Keratinocyte (primary cell): Measurements from ENCODE around the gene USH1C. TPM values are rescaled to one million over a fixed set of nuclear protein-coding genes. Genes with fewer than 3 reads are reported as not detected.

Experiments
- DNase-seq: peaks from one replicate; pipeline ENCODE4 v3.0.0-alpha.2; 2011; ENCODE audit warnings: low read depth, missing footprints, low spot score
- FAIRE-seq: peaks from 2 replicates; lab custom pipeline; 2011; peaks lifted over from hg19 to GRCh38; lab: Jason Lieb, UNC
- H2AFZ ChIP-seq: 2 replicates; pipeline ENCODE4 v1.6.0; 2012; ENCODE audit warnings: low read length, control low read depth, inconsistent platforms; ENCODE audit not compliant: control insufficient read depth
- H3K27ac ChIP-seq: 2 replicates; pipeline ENCODE4 v1.5.1; 2011; ENCODE audit warnings: low read length; ENCODE audit not compliant: control insufficient read depth, insufficient read depth
- H3K27me3 ChIP-seq: 3 replicates; pipeline ENCODE4 v1.6.0; 2011; ENCODE audit warnings: low read length; ENCODE audit not compliant: control insufficient read depth, insufficient read depth; ENCODE audit errors: extremely low read depth
- H3K36me3 ChIP-seq, 2 experiments: 2 replicates in 1 of 2; 3 replicates in 1 of 2; pipeline ENCODE4 v1.5.1; 2011; ENCODE audit warnings: low read length in 2 of 2, mild to moderate bottlenecking in 1 of 2; ENCODE audit not compliant: control insufficient read depth in 2 of 2, insufficient read depth in 2 of 2; ENCODE audit errors: extremely low read depth in 1 of 2
- H3K4me1 ChIP-seq: 3 replicates; pipeline ENCODE4 v1.5.1; 2011; ENCODE audit warnings: low read length; ENCODE audit not compliant: control insufficient read depth, insufficient read depth; ENCODE audit errors: extremely low read depth
- H3K4me2 ChIP-seq: 3 replicates; pipeline ENCODE4 v1.6.0; 2011; ENCODE audit warnings: low read depth, low read length; ENCODE audit not compliant: control insufficient read depth, insufficient read depth; ENCODE audit errors: extremely low read depth
- H3K4me3 ChIP-seq, 3 experiments: fragments of 200-600 bp in 1 of 3; sonication (generic) in 1 of 3; 2 replicates in 2 of 3; 3 replicates in 1 of 3; pipeline ENCODE4 v1.5.1; 2011 to 2016; ENCODE audit warnings: low read length in 3 of 3, mild to moderate bottlenecking in 3 of 3, control low read depth in 2 of 3, inconsistent platforms in 1 of 3, low read depth in 1 of 3, mixed read lengths in 1 of 3, mixed run types in 1 of 3, moderate library complexity in 1 of 3; ENCODE audit not compliant: control insufficient read depth in 2 of 3, insufficient read depth in 2 of 3; ENCODE audit errors: extremely low read depth in 1 of 3
- H3K79me2 ChIP-seq: 2 replicates; pipeline ENCODE4 v1.6.0; 2012; ENCODE audit warnings: low read length; ENCODE audit not compliant: control insufficient read depth, insufficient read depth
- H3K9ac ChIP-seq: 3 replicates; pipeline ENCODE4 v1.6.0; 2011; ENCODE audit warnings: low read length; ENCODE audit not compliant: control insufficient read depth, insufficient read depth; ENCODE audit errors: extremely low read depth
- H3K9me1 ChIP-seq: 3 replicates; pipeline ENCODE4 v1.6.0; 2011; ENCODE audit warnings: low read length; ENCODE audit not compliant: control insufficient read depth, insufficient read depth; ENCODE audit errors: extremely low read depth
- H3K9me3 ChIP-seq: 2 replicates; pipeline ENCODE4 v1.5.1; 2012; ENCODE audit warnings: low read depth, low read length; ENCODE audit not compliant: control insufficient read depth
- H4K20me1 ChIP-seq: 3 replicates; pipeline ENCODE4 v1.6.0; 2011; ENCODE audit warnings: low read length; ENCODE audit not compliant: control insufficient read depth, insufficient read depth; ENCODE audit errors: extremely low read depth
- CTCF ChIP-seq, 3 experiments: IDR thresholded peaks in 1 of 3; conservative IDR thresholded peaks in 1 of 3; optimal IDR thresholded peaks in 1 of 3; 2 replicates in 2 of 3; 3 replicates in 1 of 3; pipeline versions ENCODE3 to v1.5.1; 2011; ENCODE audit warnings: low read length in 3 of 3, mild to moderate bottlenecking in 3 of 3, moderate library complexity in 2 of 3, control low read depth in 1 of 3, inconsistent platforms in 1 of 3; ENCODE audit not compliant: insufficient read depth in 2 of 3; ENCODE audit errors: extremely low read depth in 1 of 3
- EZH2 ChIP-seq: IDR thresholded peaks from one replicate; pipeline ENCODE4 v1.6.1; 2012; ENCODE audit warnings: inconsistent platforms, mild to moderate bottlenecking, low read length, moderate library complexity
- dilution Hi-C: fragments of 300-500 bp; cut with MboI; formaldehyde crosslinking; loops from one replicate; pipeline ENCODE4 v1.7.0; 2020; ENCODE audit warnings: low sequenced_read_pairs; ENCODE audit not compliant: extremely low pct_ligation_motif_present
- polyA plus RNA-seq, 5 experiments: library from polyadenylated mRNA; depleted of rRNA in 3 of 5; stranded (reverse) in 3 of 5; stranded (forward) in 1 of 5; unstranded in 1 of 5; fragments of >200 nt; gene quantifications; 1 replicate in 1 of 5; 2 replicates in 3 of 5; 3 replicates in 1 of 5; pipeline versions ENCODE4 v1.2.1 to v1.2.3, GENCODE V29; 2011 to 2012; ENCODE audit warnings: missing spikeins in 2 of 5, low read depth in 1 of 5, low replicate concordance in 1 of 5

USH1C gene
- polyA plus RNA-seq, 1 donor (not counting 4 experiments of a cell fraction or from before 2014, with no cell fraction given), result not detected

GRCh38 chr11:17572359-17572690 lies 28.1 kb upstream of the USH1C start:
- dilution Hi-C loops, result no loop called here

GRCh38 chr11:17571431-17572358 lies 27.5 kb upstream of the USH1C start:
- Histone ChIP-seq H3K4me3 (no peak overlapping the region), H4K20me1 (no peaks in the 10 kb centered on the region), H3K9ac (no peak overlapping the region), H3K4me2 (no peak overlapping the region), H3K4me1 (no peaks in the 10 kb centered on the region), H3K36me3 (no peaks in the 10 kb centered on the region), H3K27ac (no peak overlapping the region), H3K9me3 (no peaks in the 10 kb centered on the region), H3K79me2 (no peaks in the 10 kb centered on the region), H2AFZ (no peak overlapping the region), H3K27me3 (peaks cover 5% of the 10 kb centered on the region), H3K9me1 (no peaks in the 10 kb centered on the region)
- FAIRE-seq (no peak), DNase-seq (no peak)
- dilution Hi-C loops, result no loop called here
- TF ChIP-seq CTCF (optimal IDR thresholded peaks at IDR 0.05 in 1 of 3, IDR thresholded peaks at IDR 0.05 in 1 of 3, conservative IDR thresholded peaks at IDR 0.05 in 1 of 3; ENCODE audit: extremely low read depth in 1 of 3, insufficient read depth in 2 of 3, low read length in 3 of 3) (no peak), EZH2 (no peak)

More at GRCh38 chr11:17572359-17572690, 28.1 kb upstream of the USH1C start:
- Histone ChIP-seq H3K9me3 (no peaks in the 10 kb centered on the region), H3K79me2 (no peaks in the 10 kb centered on the region), H3K4me1 (no peaks in the 10 kb centered on the region), H3K36me3 (no peaks in the 10 kb centered on the region), H3K4me2 (no peak overlapping the region), H3K27me3 (peaks cover 5% of the 10 kb centered on the region), H3K9ac (no peak overlapping the region), H4K20me1 (no peaks in the 10 kb centered on the region), H2AFZ (no peak overlapping the region), H3K9me1 (no peaks in the 10 kb centered on the region), H3K4me3 (no peak overlapping the region), H3K27ac (no peak overlapping the region)
- TF ChIP-seq EZH2 (no peak), CTCF (optimal IDR thresholded peaks at IDR 0.05 in 1 of 3, IDR thresholded peaks at IDR 0.05 in 1 of 3, conservative IDR thresholded peaks at IDR 0.05 in 1 of 3; ENCODE audit: extremely low read depth in 1 of 3, insufficient read depth in 2 of 3, low read length in 3 of 3) (no peak)
- FAIRE-seq (no peak), DNase-seq (no peak)
